GM12865 (cell line): ENCODE results near the gene KRTAP6-3.

Source experiments
- DNase-seq: peaks from one replicate; pipeline ENCODE4 v3.0.0; 2010; ENCODE audit warnings: low read depth
- H3K4me3 ChIP-seq: 2 replicates; pipeline ENCODE4 v1.5.1; 2011; ENCODE audit warnings: mild to moderate bottlenecking, low read depth, low read length, control low read depth
- TF ChIP-seq, protein P1 (sequence below): IDR thresholded peaks from 2 replicates; pipeline ENCODE4 v1.5.1; 2011; ENCODE audit warnings: low read length, control low read depth, low read depth, inconsistent platforms; ENCODE audit not compliant: insufficient read depth; ENCODE audit errors: missing control alignments

Gene KRTAP6-3, protein sequence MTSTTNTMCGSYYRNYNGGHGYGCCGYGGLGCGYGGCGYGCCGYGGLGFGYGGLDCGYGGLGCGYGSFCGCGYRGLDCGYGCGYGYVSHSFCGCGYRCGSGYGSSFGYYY

DNA sequence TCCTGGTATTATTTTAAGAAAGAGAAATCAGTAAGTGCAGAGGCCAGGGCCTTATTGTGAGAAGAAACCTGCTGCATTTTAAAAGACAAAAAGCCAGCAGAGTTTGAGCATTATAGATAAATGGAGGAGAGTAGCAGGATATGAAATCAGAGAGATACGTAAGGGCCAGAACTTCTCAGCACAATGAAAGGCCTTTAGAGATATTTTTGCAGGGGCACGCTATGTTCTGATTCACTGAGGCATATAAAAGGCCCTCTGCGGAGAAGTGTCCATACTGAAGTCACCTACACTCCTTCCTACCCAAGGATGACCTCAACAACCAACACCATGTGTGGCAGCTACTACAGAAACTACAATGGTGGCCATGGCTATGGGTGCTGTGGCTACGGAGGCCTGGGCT lies at the start of gene KRTAP6-3:
KRTAP6-3 (plus strand) TSS at position 301 of the 400 bp plus-strand sequence; CDS start at position 307, 6 bp downstream.
- no peak within 1 kb of the TSS for H3K4me3 ChIP-seq
- DNase-seq, result no peak
- TF ChIP-seq, protein P1, sequence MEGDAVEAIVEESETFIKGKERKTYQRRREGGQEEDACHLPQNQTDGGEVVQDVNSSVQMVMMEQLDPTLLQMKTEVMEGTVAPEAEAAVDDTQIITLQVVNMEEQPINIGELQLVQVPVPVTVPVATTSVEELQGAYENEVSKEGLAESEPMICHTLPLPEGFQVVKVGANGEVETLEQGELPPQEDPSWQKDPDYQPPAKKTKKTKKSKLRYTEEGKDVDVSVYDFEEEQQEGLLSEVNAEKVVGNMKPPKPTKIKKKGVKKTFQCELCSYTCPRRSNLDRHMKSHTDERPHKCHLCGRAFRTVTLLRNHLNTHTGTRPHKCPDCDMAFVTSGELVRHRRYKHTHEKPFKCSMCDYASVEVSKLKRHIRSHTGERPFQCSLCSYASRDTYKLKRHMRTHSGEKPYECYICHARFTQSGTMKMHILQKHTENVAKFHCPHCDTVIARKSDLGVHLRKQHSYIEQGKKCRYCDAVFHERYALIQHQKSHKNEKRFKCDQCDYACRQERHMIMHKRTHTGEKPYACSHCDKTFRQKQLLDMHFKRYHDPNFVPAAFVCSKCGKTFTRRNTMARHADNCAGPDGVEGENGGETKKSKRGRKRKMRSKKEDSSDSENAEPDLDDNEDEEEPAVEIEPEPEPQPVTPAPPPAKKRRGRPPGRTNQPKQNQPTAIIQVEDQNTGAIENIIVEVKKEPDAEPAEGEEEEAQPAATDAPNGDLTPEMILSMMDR, result no peak

DNA sequence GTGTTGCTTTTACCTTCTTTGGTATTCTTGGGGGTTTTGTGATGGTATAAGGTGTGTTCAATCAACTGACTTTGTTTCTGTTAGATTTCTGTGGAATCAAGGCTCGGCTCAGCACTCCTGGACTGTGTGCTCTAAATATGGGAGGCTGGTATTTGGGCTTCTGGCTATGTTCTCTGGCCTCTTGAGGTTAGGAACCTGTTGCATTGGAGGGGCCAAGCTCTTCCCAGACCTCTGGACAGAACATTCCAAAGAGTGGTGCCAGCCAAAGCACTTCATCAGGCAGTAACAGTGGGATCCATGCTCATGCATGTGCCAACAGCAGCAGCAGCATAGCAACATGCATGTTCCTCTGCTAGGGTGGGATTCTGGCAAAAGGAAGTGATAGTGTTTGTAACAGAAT lies 39.5 kb upstream of the KRTAP6-3 start:
- H3K4me3 ChIP-seq, result no peak overlapping the region
- TF ChIP-seq, protein P1, result no peak
- DNase-seq, result no peak

DNA sequence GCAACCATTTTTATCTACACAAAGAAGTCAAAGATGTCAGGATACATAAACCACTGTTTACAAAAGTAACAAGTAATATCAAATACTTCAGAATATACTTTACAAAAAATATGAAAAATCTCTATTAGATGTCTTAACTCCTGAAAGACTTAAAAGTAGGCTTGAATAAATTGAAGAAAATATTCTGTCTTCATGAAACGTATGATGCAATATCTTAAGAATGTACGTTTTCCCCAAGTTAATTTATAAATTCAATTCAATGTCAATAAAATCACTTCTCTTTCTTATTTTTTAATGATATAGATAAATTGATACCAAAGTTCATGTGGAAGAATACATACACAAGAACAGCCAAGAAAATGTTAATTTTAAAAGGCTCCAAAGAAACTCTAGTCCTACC lies 37.1 kb upstream of the KRTAP6-3 start:
- no peak for DNase-seq
- TF ChIP-seq, protein P1, result no peak
- H3K4me3 ChIP-seq, result no peak overlapping the region

DNA sequence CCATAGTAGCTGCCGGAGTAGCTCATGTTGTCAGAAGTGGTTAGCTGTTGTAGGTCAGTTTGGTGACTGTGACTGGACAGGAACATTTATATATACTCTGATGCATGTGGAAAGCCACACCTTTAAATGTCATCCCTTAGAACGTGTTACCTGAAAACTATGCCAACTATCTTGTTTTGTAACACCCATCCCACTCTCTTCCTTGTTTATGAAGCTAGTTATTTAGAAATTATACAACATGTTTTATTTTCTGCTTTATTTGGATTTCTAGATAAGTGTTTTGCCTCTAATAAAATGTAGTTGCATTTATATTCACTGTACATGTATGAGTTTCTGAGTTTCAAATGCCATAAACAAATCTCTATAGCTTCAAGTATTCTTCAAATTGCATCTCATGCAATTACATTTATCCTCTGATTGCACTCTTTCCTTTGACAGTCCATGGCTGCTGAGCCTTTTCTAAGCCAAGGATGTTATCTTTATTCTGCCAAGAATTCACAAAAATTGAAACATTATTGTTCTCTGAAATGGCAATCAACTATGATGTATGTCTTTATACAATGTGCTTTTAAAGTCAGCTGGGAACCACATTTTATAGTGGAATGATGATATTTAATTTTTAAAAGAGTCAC lies 30.9 kb upstream of the KRTAP6-3 start, which contains the start of gene KRTAP19-7:
KRTAP19-7 (minus strand) TSS at position 51 of the 632 bp plus-strand sequence; CDS start at position 26, 25 bp downstream.
- TF ChIP-seq, protein P1, result no peak
- H3K4me3 ChIP-seq, result no peak within 1 kb of the TSS
- DNase-seq, result no peak

DNA sequence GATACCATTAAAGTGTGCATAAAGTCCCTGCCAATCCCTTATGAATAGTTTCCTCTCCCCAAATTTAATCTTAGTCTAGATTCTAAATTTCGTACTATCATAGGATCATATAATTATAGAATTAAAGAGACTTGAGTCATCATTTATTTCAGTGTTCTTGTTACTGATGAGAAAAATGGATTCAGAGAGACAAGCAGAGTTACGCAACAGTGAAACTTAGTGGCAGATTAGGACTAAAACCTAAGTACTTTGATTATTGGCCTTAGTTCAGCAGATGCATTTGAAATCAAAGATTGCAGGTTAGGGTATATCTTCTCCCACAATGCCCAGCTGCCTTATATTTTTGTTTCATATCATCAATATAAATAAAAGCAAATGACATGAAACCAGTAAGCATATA lies 30.3 kb upstream of the KRTAP6-3 start:
- no peak overlapping the region for H3K4me3 ChIP-seq
- TF ChIP-seq, protein P1, result no peak

DNA sequence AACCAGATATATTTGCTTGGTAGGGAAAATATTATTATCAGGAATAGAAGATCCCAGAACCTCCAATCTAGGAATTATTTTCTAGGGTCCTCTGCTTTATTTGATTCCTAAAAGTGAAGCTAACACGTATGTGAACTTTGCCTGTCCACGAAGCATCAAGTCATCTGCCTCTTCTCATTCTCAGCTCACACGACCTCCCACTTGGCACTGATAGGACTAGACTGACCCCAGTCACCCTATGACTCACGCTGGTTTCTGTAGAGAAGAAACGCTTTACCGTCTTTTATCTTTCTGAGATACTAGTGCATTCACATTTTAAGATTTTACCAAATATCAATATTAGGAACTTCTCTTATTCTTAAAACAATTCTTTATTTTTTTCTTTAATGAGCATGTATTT lies 29.2 kb upstream of the KRTAP6-3 start:
- TF ChIP-seq, protein P1, result no peak
- DNase-seq, result no peak

More for the DNA sequence above, 30.3 kb upstream of the KRTAP6-3 start:
- no peak for DNase-seq

More for the DNA sequence above, 29.2 kb upstream of the KRTAP6-3 start:
- no peak overlapping the region for H3K4me3 ChIP-seq
